ENCODE data around the gene PARVB.

DNA sequence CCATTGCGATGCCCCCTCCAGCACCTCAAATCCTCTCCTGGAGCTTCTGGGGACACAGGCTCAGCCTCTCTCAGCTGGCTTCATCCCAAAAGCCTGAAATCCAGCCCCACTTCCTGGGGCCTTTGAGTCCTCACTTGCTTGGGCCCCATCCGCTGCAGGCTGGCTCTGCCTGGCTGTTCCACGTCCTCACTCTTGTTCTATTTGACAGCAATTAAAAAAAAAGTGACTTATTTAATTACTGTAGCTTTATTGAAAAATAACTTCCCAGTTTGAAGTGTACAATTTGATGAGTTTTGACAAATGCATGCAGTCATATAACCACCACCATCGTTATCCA, 183.8 kb downstream of the PARVB start:
- TF ChIP-seq, protein P1, sequence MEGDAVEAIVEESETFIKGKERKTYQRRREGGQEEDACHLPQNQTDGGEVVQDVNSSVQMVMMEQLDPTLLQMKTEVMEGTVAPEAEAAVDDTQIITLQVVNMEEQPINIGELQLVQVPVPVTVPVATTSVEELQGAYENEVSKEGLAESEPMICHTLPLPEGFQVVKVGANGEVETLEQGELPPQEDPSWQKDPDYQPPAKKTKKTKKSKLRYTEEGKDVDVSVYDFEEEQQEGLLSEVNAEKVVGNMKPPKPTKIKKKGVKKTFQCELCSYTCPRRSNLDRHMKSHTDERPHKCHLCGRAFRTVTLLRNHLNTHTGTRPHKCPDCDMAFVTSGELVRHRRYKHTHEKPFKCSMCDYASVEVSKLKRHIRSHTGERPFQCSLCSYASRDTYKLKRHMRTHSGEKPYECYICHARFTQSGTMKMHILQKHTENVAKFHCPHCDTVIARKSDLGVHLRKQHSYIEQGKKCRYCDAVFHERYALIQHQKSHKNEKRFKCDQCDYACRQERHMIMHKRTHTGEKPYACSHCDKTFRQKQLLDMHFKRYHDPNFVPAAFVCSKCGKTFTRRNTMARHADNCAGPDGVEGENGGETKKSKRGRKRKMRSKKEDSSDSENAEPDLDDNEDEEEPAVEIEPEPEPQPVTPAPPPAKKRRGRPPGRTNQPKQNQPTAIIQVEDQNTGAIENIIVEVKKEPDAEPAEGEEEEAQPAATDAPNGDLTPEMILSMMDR (conservative IDR thresholded peaks at IDR 0.05; ENCODE audit: low read depth, low read length), result no peak
- no peak for TF ChIP-seq EZH2 (IDR thresholded peaks at IDR 0.05; ENCODE audit: low read length, unreplicated experiment)
- no peak for TF ChIP-seq EZH2phosphoT487 (IDR thresholded peaks at IDR 0.05; ENCODE audit: borderline replicate concordance, low read length)

Data from PC-3 (cell line).